ENCODE measurements around the gene TPM2.

DNA sequence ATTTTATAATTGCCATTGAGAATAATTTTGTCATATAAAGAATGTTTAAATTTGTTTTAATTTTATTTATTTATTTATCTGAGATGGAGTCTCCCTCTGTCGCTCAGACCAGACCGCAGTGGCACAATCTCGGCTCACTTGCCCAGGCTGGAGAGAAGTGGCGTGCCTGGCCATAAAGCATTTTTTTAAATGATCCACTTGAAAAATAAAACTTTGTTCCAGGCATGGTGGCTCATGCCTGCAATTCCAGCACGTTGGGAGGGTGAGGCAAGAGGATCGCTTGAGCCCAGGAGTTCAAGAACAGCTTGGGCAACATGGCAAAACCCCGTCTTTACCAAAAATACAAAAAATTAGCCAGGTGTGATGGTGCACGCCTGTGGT lies 36.9 kb downstream of the TPM2 start:
- TF ChIP-seq, protein P1, sequence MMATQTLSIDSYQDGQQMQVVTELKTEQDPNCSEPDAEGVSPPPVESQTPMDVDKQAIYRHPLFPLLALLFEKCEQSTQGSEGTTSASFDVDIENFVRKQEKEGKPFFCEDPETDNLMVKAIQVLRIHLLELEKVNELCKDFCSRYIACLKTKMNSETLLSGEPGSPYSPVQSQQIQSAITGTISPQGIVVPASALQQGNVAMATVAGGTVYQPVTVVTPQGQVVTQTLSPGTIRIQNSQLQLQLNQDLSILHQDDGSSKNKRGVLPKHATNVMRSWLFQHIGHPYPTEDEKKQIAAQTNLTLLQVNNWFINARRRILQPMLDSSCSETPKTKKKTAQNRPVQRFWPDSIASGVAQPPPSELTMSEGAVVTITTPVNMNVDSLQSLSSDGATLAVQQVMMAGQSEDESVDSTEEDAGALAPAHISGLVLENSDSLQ (IDR thresholded peaks at IDR 0.05), result no peak
- no peak for TF ChIP-seq ZNF384 (IDR thresholded peaks at IDR 0.05)
- TF ChIP-seq CTBP1 (IDR thresholded peaks at IDR 0.05; ENCODE audit: borderline replicate concordance), result no peak
